ENCODE data around the gene ENTREP1. TPM values are rescaled to one million over a fixed set of nuclear protein-coding genes. Genes with fewer than 3 reads are reported as not detected.
"Not testable (repeated sequence)": the region's sequence is repeated elsewhere in the genome, so short reads cannot be mapped to it uniquely, and the experiment has no call there.

ENTREP1 gene
- total RNA-seq, 6 donors from 2014 or later, result 28.5 to 49.2 (median 38.2) TPM

DNA sequence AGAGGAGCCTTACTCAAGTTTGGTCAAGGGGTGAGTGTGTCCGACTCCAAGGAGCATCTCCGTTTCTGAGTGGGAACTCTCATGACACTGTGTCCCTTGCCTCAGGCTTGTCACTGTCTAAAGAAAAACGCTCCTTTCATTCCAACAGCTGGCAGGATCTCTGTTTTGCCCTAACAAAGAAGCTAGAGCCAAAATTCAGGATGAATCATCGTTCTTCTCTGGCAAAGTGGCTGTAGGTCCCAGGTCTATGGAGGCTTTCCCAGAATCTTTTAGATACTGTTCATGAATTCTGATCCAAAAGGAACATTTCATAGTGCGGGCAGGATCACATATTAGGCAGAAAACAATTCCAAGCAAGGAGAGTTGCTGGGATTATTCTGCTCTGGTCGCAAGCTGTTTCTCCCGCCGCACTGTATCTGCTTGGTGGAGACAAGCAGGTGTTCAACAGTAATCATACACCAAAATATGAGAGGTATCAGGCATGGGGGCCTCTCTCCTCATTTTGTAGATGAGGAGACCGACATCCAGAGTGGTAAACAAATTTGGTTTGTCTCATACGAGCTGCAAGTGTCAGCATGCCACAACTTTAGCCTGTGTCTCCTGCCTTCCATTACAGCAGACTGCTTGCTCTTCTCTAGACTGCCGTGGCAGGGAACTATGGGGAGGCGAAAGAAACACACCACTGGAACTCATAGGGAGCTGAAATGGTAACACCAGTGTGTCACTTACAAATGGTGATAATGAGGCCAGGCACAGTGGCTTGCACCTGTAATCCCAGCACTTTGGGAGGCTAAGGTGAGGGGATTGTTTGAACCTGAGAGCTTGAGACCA, 72.6 kb downstream of the ENTREP1 start:
- no peak for TF ChIP-seq POLR2AphosphoS5 (IDR thresholded peaks at IDR 0.05)
- TF ChIP-seq, protein P1, sequence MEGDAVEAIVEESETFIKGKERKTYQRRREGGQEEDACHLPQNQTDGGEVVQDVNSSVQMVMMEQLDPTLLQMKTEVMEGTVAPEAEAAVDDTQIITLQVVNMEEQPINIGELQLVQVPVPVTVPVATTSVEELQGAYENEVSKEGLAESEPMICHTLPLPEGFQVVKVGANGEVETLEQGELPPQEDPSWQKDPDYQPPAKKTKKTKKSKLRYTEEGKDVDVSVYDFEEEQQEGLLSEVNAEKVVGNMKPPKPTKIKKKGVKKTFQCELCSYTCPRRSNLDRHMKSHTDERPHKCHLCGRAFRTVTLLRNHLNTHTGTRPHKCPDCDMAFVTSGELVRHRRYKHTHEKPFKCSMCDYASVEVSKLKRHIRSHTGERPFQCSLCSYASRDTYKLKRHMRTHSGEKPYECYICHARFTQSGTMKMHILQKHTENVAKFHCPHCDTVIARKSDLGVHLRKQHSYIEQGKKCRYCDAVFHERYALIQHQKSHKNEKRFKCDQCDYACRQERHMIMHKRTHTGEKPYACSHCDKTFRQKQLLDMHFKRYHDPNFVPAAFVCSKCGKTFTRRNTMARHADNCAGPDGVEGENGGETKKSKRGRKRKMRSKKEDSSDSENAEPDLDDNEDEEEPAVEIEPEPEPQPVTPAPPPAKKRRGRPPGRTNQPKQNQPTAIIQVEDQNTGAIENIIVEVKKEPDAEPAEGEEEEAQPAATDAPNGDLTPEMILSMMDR (IDR thresholded peaks at IDR 0.05), result no peak
- TF ChIP-seq EP300 (IDR thresholded peaks at IDR 0.05), result no peak
- no peak for TF ChIP-seq POLR2A (IDR thresholded peaks at IDR 0.05)
- Histone ChIP-seq H3K36me3 (no peaks in the 10 kb centered on the region), H3K27ac (no peak overlapping the region), H3K4me3 (no peak overlapping the region), H3K9me3 (no peaks in the 10 kb centered on the region), H3K4me1 (no peaks in the 10 kb centered on the region), H3K27me3 (no peaks in the 10 kb centered on the region)
- DNase-seq (no peak), ATAC-seq (ENCODE audit: low FRiP score in 2 of 2) (no peak)
- 59 to 77% methylated on average over 11 to 12 of the region's 12 CpGs for WGBS, 2 donors

- no peak overlapping the region for H3K27ac ChIP-seq
- ATAC-seq (ENCODE audit: low FRiP score in 2 of 2) (no peak), DNase-seq (no peak)
- TF ChIP-seq, protein P1 (IDR thresholded peaks at IDR 0.05), result no peak
- no peak for TF ChIP-seq EP300 (IDR thresholded peaks at IDR 0.05)
- no peak for TF ChIP-seq POLR2A (IDR thresholded peaks at IDR 0.05)
- TF ChIP-seq POLR2AphosphoS5 (IDR thresholded peaks at IDR 0.05), result no peak
- H3K27me3 ChIP-seq, result no peaks in the 10 kb centered on the region
- H3K4me1 ChIP-seq, result no peaks in the 10 kb centered on the region
- H3K36me3 ChIP-seq, result no peaks in the 10 kb centered on the region
- H3K4me3 ChIP-seq, result no peak overlapping the region
- WGBS, 2 donors, result 77 to 100% methylated on average over 1 of the region's 1 CpG
- no peaks in the 10 kb centered on the region for H3K9me3 ChIP-seq
These were observed 75.5 kb downstream of the ENTREP1 start for GRCh38 chr9:69400470-69400869.

DNA sequence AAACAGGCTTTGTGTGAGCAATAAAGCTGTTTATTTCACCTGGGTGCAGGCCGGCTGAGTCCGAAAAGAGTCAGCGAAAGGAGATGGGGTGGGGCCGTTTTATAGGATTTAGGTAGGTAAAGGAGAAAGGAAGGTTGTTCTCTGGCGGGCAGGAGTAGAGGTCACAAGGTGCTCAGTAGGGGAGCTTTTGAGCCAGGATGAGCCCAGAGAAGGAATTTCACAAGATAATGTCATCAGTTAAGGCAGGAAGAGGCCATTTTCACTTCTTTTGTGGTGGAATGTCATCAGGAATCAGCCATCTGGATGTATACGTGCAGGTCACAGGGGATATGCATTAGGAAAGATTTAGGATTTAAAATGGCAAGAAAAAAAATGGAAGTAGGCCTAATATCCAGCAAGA, 84.9 kb downstream of the ENTREP1 start:
- not testable (repeated sequence) for H3K27me3 ChIP-seq; H3K36me3 ChIP-seq; ATAC-seq (ENCODE audit: low FRiP score in 2 of 2); H3K4me3 ChIP-seq; H3K9me3 ChIP-seq; H3K4me1 ChIP-seq; H3K27ac ChIP-seq; DNase-seq
- WGBS, 2 donors, result 85 to 89% methylated on average over 6 of the region's 6 CpGs

GRCh38 chr9:69411246-69411645, 86.2 kb downstream of the ENTREP1 start:
- H3K4me1 ChIP-seq, result peaks cover 0 to 7% (median 0%) of the 10 kb centered on the region in 4 donors
- no peak overlapping the region for H3K4me3 ChIP-seq
- H3K27ac ChIP-seq, result no peak overlapping the region
- WGBS, 2 donors, result 95% methylated on average over 3 of the region's 3 CpGs
- DNase-seq (no peak), ATAC-seq (ENCODE audit: low FRiP score in 2 of 2) (no peak)
- no peak for TF ChIP-seq EP300 (IDR thresholded peaks at IDR 0.05)
- no peak for TF ChIP-seq POLR2AphosphoS5 (IDR thresholded peaks at IDR 0.05)
- no peak for TF ChIP-seq POLR2A (IDR thresholded peaks at IDR 0.05)
- TF ChIP-seq, protein P1 (IDR thresholded peaks at IDR 0.05), result no peak
- H3K36me3 ChIP-seq, result no peaks in the 10 kb centered on the region
- H3K9me3 ChIP-seq, result no peaks in the 10 kb centered on the region
- H3K27me3 ChIP-seq, result no peaks in the 10 kb centered on the region

DNA sequence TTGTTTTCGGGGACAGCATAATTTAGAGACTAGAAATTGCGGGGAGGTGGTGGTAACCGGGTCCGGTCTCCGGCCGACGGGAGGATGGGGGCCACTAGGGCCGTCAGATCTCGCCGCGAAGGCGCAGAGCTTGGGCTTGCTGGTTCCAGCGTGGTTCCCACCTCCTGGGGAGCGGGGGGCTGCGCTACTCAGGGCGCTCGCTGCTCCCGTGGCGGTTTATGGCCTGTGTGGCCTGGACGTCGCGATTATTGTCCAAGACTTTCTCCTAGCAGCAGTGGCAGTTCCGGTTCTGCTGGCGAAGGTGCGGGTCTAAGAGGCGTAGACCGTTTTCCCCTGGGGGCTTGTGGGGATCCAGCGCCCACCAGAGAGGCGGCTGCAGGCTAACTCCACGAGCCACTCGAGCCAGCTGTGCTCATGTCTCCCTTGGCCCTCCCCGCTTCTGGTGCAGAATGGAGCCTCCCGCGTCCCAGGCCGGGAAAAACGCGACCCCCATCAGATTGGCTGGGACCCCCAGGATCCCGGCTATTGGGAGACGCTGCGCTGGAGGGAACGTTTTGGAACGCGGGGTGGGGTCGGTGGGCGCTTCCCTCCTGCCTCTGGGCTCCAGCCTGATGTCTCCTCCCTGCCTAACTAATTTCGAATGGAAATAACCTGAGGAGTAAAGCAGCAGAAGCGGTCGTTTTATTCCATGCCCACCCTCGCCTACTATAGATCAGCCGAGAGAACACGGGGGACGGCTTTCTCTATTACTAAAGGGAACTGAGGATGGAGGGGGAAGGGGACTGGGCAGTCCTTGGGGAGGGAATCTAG, 87.1 kb downstream of the ENTREP1 start:
- peak in 1 of 2 donors; percentile 26 for ATAC-seq (ENCODE audit: low FRiP score in 2 of 2)

More for the DNA sequence above, 87.1 kb downstream of the ENTREP1 start:
- WGBS, 2 donors, result 77 to 79% methylated on average over 22 to 51 of the region's 52 CpGs
- Histone ChIP-seq H3K4me1 (peaks cover 0 to 7% (median 0%) of the 10 kb centered on the region in 4 donors), H3K27ac (no peak overlapping the region), H3K36me3 (no peaks in the 10 kb centered on the region), H3K27me3 (no peaks in the 10 kb centered on the region), H3K4me3 (no peak overlapping the region), H3K9me3 (no peaks in the 10 kb centered on the region)
- DNase-seq, result peak in 1 of 2 donors; percentile 71
- TF ChIP-seq POLR2A (IDR thresholded peaks at IDR 0.05), result no peak
- TF ChIP-seq, protein P1 (IDR thresholded peaks at IDR 0.05), result no peak
- TF ChIP-seq POLR2AphosphoS5 (IDR thresholded peaks at IDR 0.05), result no peak
- TF ChIP-seq EP300 (IDR thresholded peaks at IDR 0.05), result no peak

All from upper lobe of left lung (tissue), 6 donors.